HG03432 (cell line): ENCODE measurements around the gene CCNL1.
"Not testable (repeated sequence)": the region's sequence is repeated elsewhere in the genome, so short reads cannot be mapped to it uniquely, and the experiment has no call there.

Experiments used
- ATAC-seq: cut with Tn5 transposase; IDR thresholded peaks from one replicate; pipeline ENCODE4 v1.9.1; 2021; ENCODE audit warnings: mild to moderate bottlenecking, moderate library complexity; ENCODE audit not compliant: unreplicated experiment

CCNL1 gene

DNA sequence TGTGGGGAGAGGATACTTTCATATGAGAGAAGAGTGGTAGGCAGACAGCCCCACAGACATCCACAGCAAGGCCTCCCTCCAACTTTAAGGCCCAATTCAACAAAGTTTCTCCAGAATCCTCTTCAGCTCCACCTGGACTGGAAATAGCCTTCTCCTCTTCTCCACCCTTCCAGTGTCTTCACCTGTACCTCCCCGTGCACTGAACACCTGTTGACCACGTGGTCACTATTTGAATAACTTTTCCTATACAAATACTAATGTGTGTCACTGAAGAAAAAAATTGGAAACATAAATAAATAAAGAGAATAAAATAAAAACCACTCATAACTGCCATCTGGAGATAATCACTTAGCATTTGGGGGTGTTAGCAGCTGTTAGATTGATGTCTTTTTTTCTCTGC, 52.9 kb downstream of the CCNL1 start:
- ATAC-seq, result no peak

DNA sequence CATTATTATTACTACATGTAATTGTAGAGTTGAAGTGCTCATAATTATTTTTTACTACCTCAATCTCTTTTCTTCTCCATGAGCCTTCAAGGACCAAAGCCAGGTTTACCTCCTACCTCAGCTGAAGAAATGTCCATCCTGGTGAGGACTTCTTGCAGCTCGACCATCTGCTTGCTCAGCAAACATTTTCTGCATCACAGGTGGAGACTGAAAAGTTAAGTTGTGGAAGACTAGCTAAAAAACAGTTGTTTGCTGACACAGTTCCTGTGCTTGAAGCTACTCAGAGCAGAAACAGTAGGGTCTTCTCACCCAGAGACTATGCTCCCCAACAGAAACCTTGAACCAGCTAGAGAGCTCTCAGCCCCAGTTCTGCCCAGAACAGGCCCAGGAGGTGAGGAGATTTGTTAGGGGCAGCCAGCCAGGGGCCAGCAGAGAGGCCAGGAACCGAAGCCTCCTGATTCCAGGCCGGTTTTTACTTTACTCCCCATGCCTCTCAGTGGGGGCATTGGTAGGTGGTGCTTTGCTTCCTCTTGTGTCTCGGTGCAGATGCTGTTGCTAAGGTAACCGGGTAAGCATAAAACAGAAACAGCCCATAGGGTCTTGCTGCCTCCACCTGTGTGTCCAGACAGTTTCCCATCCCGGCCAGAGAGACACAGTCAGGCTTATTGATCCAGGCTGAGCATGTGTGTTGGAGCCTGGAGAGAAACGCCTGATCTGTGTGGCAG, 54.9 kb downstream of the CCNL1 start:
- ATAC-seq, result peak; percentile 66

DNA sequence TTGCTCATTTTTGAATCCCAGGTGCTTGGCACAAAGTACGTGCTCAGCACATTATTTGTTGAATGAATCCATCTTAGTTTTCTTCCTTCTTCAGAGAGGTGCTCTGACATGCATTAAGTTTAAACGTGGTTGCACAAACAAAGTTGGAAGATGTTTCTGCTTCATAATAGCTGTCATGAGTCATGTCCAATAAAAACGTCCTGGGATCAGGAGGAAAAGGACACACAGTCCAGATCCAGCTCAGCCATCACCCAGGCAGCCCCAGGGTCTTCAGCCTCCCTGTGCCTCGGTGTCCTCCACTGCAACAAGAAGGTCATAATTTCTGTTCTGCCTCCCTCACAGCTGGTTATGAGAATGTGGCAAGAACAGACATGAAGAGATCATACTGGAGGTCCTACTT, 55.4 kb downstream of the CCNL1 start:
- ATAC-seq, result no peak

DNA sequence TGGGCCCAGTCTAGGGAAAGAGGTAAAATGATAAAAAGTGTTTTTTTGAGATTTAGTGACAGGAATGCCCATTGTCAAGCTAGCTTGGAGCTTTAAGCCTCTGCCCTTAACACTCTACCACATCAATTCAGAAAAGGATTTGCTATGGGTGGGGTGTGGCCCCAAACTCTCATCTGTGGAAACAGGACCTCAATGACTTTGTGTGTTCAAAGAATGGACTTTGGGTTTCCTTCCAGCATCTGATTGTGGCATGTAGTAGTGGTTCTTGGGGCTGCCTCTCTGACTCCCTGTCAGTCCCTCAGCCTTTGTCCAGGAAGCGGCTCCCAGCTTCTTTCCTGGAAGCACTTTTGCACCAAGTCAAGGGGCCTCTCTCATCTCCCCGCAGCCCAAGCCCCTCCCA, 56.1 kb downstream of the CCNL1 start:
- no peak for ATAC-seq

DNA sequence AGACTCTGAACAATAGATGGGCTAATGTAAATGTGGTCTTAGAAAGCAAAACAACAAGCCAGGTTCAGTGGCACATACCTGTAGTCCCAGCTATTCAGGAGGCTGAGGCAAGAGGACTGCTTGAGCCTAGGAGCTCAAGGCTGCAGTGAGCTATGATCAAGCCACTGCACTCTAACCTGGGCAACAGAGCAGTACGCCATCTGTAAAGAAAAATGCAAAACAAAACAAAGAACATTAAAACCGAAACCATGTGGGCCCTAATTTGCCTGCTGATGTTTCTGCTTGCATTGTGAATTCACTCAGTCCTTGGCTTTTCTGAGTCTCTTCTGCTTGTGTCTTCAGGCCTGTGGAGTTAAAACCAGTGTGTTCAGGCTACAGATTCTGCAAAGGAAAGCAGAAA, 56.7 kb downstream of the CCNL1 start:
- ATAC-seq, result peak; percentile 94

DNA sequence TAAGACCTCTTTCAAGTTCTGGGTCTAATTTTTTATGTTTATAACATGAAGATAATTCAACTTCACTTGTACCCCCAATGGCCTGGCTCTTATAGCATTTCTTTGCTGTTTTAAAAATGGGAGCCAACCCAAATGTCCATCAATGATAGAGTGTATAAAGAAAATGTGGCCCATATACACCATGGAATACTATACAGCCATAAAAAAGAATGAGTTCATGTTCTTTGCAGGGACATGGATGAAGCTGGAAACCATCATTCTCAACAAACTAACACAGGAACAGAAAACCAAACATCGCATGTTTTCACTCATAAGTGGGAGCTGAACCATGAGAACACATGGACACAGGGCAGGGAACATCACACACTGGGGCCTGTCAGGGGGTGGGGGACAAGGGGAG, 57.4 kb downstream of the CCNL1 start:
- not testable (repeated sequence) for ATAC-seq

DNA sequence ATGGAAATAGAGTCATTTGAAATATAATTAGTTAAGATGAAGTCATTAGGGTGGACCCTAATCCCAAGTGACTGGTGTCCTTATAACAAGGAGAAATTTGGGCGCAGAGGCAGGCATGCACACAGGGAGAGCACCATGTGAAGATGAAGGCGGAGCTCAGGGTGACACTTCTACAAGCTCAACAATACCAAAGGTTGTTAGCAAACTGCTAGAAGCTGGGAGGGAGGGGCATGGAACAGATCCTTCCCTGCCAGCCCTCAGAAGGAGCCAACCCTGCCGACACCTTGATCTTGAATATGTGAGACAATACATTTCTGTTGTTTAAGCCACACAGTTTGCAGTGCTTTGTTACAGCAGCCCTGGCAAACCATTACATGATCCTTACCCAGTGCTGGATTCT, 57.8 kb downstream of the CCNL1 start:
- no peak for ATAC-seq

DNA sequence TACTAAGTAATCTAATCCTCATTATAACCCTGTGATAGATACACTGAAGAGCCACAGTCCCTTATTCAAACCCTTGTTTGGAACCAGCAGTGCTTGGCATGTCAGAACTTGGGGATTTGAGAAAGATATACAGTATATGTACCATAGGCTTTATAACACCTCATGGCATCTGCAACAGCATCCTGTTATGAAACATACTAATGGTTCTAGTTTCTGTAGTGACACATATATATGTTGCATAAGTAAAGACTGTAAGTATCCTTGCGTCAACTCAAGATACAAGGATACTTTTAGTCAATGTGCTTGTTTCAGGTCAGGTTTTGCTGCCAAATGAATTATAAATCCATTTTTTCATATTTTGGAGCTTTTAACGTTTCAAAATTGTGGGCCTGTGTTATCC, 58.5 kb downstream of the CCNL1 start:
- no peak for ATAC-seq

DNA sequence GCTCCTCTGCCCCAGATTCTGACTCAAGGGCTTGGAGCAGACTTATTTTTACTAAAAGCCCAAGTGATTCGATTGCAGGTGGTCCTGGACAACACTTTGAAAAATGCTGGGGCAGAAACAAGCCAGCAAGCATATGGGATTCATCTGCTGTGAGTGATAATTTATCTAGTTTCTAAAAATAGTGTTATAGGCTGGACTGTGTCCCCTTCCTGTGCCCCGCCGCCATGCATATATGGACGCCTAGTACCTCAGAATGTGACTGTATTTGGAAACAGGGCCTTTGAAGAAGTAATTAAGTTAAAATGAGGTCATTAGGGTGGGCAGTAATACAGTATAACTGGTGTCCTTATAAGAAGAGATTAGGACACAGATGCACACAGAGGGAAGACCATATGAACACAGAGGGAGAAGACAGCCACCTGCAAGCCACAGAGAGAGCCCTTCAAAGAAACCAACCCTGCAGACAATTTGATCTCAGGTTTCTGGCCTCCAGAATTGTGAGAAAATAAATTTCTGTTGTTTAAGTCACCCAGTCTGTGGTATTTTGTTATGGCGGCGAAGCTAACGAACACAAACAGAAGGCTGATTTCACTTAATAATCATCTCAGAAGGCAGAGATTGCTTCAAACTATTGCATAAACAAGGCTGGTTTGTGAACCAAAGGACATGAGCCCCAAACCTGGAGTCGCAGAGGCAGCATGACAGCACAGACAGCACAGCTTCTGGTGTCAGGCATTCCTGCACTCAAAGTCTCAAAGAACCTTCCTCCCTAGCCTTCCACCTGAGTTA, 59.1 kb downstream of the CCNL1 start:
- ATAC-seq, result no peak

DNA sequence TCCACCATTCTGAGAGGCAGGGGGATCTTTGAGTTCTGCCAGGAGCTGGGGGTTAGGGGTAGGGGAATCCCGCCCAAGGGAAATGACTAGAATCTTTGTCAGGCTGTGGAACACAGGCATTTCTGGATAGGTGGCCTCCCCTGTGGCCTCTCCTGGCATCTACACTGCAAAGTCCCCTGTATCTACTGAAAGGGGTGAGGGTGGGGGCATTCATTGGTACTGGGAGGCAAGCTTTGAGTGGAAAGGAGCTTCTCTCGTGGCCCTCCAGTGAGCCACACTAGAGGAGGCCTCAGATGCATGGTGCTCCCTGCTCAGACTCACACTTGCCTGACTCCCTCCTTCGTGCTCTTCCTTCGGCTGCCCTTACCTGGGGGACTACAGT, 59.9 kb downstream of the CCNL1 start:
- ATAC-seq, result no peak

DNA sequence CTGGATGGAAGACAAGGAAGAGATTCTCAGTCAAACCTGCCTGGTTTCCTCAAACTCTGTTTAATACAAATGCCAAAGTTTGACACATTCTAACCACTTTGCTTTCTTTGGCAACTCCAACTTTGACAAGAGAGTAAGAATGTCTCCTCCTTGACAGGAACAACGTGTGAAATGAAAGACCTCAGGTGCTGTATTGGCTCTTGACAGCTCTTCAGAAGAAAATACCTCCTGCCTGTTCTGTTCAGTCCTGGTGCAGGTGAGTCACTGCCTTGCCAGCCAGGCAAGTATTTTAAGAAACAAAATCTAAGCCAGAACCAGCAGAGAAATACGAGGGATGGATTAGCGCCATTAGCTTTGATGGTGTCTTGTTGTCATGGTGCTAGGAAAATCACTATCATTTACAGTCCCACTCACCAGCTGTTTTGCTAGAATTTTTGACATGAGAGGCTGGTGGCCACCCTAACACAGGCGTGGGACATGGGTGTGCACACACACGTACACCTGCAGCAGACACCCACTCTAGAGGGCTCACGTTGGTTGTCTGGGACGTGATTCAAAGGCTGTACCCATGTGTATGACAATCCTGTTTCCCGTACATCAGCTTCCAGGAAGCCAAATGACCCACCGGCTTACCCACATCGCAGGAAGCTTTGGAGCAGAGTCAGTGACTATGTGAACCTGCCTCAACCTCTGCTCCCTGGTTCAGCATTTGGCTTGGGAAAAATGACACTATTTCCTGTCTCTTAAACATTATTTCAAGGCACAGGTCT, 60.4 kb downstream of the CCNL1 start:
- no peak for ATAC-seq

DNA sequence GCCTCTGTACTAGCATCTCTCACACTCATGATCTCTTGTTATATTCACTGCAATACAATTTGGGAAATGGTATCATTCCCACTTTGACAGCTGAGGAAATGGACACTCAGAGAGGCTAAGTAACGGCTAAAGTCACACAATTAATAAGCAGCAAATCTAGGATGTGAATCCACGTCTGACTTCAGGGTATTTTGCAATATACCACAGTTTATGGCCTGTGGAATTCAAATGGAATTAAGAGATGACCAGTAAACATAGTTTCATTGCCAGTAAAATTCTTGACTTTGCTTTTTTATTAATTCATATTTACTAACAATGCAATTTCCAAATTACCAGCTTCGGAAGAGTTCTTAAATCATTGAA, 61.1 kb downstream of the CCNL1 start:
- ATAC-seq, result no peak

DNA sequence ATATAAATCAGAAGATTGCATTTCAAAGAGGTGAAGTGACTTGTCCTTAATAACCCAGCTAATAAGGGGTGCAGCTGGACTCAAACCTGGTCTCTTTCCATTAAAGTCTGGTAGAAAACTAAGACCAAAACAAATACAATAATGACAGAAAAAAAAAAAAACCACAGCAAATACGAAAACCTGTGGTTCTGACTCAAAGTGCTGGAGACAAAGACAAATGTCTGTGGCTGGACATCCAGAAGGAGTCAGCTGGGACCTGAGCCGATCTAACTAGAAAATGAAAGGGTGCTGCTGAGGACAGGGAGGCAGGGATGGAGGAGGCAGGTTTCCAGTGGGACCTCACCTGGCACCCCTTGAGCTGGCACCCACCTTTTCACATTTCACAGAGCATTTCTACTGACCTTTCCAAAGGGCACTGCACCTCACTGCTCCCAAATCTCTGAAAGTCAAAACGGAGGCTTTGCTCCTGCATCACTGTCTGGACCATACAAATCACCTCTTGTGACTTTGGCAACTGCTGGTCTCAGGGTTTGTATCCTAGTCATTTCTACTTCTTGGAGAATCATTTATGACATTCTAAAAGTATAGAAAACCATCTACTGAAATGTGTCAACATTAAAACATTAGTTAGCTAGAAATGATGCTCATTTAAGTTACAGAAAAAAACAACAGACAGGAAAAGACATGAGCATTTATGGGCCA, 61.7 kb downstream of the CCNL1 start:
- peak; percentile 37 for ATAC-seq
